ENCODE measurements around the gene TMPO.
"Not testable (repeated sequence)": the region's sequence is repeated elsewhere in the genome, so short reads cannot be mapped to it uniquely, and the experiment has no call there.

Gene TMPO

DNA sequence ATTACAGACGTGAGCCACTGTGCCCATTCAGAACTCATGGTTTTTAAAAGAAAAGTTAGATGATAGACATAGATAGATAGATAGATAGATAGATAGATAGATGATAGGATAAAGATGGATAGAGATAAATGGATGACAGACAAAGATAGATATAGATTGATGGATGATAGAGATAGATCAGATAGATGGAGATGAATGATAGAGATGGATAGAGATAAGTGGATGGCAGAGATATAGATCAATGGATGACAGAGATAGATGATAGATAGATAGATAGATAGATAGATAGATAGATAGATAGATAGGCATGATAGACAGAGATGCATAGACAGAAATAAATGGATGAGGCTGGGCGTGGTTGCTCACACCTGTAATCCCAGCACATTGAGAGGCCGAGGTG lies 64.4 kb downstream of the TMPO start:
- no peak for DNase-seq

DNA sequence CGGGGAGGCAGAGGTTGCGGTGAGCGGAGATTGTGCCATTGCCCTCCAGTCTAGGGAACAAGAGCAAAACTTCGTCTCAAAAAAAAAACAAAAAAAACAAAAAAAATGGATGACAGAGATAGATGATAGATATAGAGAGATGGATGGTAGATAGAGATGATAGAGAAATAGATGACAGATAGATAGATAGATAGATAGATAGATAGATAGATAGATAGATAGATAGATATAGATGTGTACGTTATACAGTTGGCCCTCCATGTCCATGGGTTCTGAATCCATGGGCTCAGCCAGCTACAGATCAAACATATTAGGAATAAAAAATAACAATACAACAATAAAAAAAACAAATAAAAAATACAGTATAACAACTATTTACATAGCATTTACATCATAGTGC lies 65.3 kb downstream of the TMPO start:
- DNase-seq: no peak

DNA sequence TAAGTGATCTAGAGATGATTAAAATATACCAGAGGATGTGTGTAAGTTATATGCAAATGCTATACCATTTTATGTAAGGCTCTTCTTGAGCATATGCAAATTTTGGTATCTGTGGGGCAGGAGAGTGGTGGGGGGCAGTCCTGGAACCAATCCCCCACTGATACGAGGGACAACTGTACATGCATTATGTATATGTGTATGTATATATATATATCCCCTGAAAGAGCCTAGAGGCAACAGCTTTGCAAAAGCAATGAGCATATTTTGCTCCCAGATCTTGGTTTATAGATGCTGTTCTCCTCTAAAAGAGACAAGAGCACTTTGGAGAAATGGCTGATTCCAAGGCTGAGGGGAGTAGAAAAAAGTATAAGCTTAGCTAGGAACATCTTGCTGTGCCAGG lies 65.7 kb downstream of the TMPO start:
- DNase-seq: no peak

DNA sequence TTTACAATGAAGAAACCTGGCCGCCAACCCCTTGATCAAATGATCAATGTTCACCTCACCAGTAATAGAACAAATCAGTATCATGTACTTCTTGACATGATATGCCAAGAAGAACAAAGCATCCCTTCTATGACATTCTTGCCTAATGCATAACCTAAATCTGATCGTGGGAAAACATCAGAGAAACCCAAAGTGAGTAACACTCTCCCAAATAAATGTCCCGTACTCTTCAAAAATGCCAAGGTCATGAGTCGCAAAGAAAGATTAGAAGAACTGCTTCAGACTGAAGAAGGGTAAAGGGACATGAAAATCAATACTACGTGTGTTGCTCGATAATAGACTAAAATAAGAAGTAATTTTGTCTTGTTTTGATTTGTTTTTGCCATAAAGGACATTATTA lies 66.7 kb downstream of the TMPO start:
- DNase-seq: no peak

DNA sequence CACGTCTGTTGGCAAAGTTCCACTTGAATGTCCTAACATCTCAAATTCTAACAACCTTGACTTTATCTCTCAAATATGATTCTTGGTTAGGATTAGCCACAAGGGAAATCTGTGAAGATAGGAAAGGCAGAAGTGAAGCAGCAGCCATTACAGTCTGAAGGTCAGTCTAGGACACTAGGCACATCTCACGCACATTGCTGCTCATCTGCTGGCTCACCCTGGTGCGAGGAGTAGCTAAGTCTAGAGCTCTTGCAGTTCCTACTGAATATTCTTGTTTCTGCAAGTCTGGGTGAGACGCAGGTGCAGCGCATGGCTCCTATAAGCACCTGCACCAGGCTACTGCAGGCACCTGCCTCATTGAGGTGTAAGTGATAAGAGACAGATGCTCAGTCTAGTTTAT lies 71.7 kb downstream of the TMPO start:
- no peak for DNase-seq

DNA sequence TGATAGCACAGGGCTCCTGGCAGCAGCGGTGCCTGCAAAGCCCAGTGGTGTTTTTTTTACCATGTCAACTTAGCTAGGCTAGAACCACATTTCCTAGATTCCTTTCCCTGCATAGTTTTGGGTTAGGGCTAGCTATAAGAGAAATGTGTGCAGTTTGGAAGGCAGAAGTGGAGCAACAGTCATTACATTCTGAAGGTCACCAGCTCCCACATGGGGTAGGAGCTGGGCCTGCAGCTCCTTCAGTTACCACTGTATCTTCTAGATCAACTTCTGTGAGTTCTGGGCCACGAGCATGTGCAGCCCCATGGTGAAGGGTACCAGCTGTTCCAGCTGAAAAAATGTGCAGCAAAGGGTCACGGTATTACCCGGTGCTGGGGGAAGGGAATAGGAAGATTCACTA lies 75.8 kb downstream of the TMPO start:
- no peak for DNase-seq

DNA sequence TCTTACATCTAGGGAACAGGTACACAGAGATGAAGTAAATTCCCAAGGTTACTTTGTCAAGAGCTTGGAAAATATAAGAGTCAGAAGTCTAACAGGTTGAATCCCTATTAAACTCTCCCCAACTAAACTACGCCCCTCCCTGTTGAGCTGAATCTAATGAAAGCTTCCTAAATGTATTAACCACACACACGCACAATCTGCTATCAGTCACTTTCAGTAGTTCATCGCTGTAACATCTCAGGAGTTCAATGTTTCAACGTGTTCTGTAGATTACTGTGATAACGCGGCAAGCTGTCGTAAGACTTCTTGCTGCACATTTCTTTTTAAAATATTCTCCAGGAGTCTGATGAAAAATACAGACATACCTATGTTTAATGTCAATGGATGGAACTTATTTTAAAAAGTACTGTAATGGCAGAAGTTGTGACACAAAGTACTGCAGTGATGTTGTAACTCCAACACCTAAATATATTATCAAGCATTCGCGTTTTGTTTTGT lies 77.5 kb downstream of the TMPO start:
- DNase-seq: no peak

DNA sequence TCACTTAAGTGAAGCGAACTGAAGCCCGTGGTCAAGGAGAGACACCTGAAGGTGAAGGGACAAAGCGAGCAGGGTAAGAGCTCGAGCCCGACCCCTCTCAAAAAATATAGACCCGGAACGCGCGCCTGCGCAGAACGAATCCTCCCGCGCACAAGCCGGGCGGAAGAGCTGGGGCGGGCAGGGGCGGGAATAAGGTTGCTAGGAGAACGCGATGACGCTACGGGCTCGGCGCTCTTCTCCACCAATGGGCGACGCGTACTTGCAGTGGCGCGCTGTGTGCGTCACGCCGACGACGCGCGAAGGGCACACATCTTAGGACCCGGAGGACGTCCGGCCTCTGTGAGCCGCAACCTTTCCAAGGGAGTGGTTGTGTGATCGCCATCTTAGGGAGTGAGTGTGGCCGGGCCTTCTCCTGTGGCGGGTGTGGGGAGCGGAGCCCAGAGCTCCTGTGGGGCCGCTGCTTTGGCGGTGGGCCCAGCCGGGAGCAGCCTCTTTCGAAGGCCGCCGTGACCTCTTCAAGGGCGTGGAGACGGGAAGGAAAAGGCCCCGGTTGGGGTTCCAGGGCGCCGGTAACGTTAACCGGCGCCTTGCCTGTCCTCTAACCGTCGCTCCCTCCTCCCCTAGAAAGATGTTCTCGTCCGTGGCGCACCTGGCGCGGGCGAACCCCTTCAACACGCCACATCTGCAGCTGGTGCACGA lies 78.1 kb downstream of the TMPO start, which contains the start of gene SLC25A3:
Gene SLC25A3 (plus strand): TSS at position 336 of the 699 bp plus-strand sequence. CDS start 293 bp downstream, at position 629.
- DNase-seq: peak; percentile 98

DNA sequence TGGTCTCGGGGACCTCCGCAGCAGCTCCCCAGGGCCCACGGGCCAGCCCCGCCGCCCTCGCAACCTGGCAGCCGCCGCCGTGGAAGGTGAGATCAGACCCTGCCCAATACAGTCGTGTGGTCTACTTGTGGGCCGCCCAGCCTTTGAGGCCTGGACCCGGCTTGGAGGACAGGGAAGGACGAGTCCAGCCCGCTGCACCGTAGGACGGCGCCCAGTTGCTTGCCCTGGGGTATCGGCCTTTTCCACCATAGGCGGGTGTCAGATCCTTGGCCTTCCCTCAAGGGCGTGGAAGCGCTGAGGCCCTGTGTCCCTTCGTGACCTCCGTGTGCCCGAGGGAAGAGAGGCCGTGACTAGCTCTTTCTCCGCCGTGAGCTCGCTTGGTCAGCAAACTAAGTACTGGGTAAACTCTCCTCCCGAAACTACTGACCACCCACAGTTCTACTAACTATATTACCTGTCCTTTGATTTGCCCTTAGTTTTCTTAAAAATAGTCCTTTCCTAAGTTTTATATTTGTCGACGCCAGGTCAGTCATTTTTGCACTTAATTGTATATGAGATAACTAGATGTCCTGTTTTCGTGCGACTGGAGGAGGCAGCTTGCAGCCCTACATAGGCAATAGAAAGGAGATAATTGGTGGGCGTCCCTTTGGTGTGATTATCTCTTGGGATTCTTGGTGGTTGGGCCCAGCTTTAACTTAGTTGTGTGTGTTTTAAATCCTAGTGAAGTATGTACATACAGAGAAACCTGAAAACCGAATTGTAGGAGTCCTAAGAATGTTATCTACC lies 78.9 kb downstream of the TMPO start:
- DNase-seq: peak; percentile 5

DNA sequence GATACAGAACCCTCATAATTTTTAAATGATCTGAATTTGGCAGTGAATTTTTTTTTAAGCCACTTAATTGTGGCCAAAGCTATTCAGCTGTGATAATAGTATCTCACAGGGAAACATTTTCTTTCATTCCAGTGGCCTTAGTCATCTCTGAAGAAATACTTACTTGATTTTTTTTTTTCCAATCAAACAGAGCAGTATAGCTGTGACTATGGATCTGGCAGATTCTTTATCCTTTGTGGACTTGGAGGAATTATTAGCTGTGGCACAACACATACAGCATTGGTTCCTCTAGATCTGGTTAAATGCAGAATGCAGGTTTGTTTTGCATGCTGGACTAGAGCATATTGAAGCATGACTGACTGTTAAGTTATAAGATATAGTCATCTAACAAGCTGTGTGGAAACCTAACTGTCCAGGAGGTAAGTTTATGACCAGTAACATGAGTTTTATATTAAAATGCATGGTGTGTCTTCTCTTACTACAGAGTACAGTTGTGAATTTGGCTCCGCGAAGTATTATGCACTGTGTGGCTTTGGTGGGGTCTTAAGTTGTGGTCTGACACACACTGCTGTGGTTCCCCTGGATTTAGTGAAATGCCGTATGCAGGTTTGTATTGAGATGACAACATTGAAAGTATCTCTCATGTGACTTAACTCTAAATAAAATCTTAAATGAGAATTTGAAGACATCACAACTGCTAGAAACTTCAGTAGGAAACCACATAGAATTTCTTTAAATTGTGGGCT lies 80.0 kb downstream of the TMPO start:
- DNase-seq: no peak

DNA sequence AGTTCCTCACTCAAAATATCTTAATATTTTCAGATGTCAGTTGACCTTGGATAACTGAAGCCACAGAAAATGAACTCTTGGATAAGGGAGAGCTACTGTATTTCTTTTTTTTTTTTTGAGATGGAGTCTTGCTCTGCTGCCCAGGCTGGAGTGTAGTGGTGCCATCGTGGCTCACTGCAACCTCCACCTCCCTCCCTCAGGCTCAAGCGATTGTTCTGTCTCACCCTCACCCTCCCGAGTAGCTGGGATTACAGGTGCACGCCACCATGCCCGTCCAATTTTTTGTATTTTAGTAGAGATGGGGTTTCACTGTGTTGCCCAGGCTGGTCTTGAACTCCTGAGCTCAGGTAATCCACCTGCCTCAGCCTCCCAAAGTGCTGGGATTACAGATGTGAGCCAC lies 81.9 kb downstream of the TMPO start:
- DNase-seq: not testable (repeated sequence)

Measured in NCI-H2029 (cell line).